Measurements from ENCODE around the gene NPR2. TPM values are rescaled to one million over a fixed set of nuclear protein-coding genes. Genes with fewer than 3 reads are reported as not detected.

NPR2 gene
- total RNA-seq, 4 donors from 2014 or later, result 1.1 to 6.8 (median 4.9) TPM

DNA sequence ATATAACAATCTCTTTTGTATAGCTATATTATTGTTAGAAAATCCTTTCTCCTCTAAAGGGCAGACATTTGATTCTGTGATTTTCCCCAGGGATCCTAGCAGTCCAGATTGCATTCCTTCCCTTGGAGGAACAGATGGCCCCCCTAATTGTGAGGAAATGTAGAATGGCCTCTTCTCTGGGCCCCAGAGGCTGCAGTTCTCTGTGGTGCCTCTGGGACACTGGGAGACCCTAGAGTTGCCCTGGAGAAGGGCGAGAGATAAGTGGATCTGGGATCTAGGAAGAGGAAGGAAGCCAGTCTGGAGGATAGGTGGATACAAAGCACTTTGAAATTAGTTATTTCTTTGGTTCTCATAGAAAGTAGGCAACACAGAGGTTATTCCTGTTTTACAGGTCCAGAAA is 25.3 kb downstream of the NPR2 start:
- H3K27me3 ChIP-seq, result no peaks in the 10 kb centered on the region
- H3K4me1 ChIP-seq, result peaks cover 12 to 30% (median 24%) of the 10 kb centered on the region in 4 donors
- no peak for DNase-seq
- no peak overlapping the region for H3K4me3 ChIP-seq
- TF ChIP-seq EP300 (IDR thresholded peaks at IDR 0.05; ENCODE audit: low read depth), result no peak
- TF ChIP-seq POLR2AphosphoS5 (IDR thresholded peaks at IDR 0.05), result no peak
- TF ChIP-seq, protein P1, sequence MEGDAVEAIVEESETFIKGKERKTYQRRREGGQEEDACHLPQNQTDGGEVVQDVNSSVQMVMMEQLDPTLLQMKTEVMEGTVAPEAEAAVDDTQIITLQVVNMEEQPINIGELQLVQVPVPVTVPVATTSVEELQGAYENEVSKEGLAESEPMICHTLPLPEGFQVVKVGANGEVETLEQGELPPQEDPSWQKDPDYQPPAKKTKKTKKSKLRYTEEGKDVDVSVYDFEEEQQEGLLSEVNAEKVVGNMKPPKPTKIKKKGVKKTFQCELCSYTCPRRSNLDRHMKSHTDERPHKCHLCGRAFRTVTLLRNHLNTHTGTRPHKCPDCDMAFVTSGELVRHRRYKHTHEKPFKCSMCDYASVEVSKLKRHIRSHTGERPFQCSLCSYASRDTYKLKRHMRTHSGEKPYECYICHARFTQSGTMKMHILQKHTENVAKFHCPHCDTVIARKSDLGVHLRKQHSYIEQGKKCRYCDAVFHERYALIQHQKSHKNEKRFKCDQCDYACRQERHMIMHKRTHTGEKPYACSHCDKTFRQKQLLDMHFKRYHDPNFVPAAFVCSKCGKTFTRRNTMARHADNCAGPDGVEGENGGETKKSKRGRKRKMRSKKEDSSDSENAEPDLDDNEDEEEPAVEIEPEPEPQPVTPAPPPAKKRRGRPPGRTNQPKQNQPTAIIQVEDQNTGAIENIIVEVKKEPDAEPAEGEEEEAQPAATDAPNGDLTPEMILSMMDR (IDR thresholded peaks at IDR 0.05), result no peak
- TF ChIP-seq POLR2A (IDR thresholded peaks at IDR 0.05), result no peak
- in situ Hi-C loops (cut with MboI; ENCODE audit: low pct_ligation_motif_present in 1 of 4, low pct_unique_long_range_greater_than_20kb in 1 of 4, low sequenced_read_pairs in 3 of 4), result loop anchor here in 1 of 4 donors (10.0 kb wide), 1 partner anchor 82 kb away; the partner anchor contains the start of genes CREB3 and TLN1
- no peaks in the 10 kb centered on the region for H3K9me3 ChIP-seq
- WGBS, 2 donors (ENCODE audit: low coverage in 1 of 2), result 80 to 82% methylated on average over 1 of the region's 1 CpG
- H3K36me3 ChIP-seq, result no peaks in the 10 kb centered on the region
- no peak overlapping the region for H3K27ac ChIP-seq
- intact Hi-C loops (cut with DNase I; ENCODE audit: low total_unique reads), result no loop called here

DNA sequence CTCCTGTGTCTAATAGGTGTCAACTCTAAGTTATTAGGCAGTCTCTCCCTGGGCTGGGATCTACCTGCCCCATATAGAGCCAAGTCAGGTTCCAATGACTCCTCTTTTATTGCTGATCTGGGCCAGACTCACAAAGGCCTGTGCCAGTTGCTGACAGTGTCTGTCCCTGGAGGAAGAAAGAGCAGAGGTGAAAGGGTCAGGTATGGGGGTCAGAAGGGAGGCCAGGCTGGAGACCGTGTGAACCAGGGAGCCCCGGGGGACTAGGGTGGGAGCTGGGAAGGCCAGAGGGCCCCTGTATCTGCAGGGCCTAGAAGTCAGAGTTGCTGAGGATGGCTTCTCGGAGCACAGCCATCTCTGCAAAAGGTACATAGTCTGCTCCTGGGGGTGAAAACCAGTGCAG is 26.9 kb downstream of the NPR2 start:
- intact Hi-C loops (cut with DNase I; ENCODE audit: low total_unique reads), result no loop called here
- no peaks in the 10 kb centered on the region for H3K27me3 ChIP-seq
- H3K4me1 ChIP-seq, result peaks cover 9 to 16% (median 11%) of the 10 kb centered on the region in 4 donors
- no peaks in the 10 kb centered on the region for H3K9me3 ChIP-seq
- in situ Hi-C loops (cut with MboI; ENCODE audit: low pct_ligation_motif_present in 1 of 4, low pct_unique_long_range_greater_than_20kb in 1 of 4, low sequenced_read_pairs in 3 of 4), result loop anchor here in 1 of 4 donors (10.0 kb wide), 1 partner anchor 84 kb away; the partner anchor contains the start of genes CREB3 and TLN1
- WGBS, 2 donors (ENCODE audit: low coverage in 1 of 2), result 82% methylated on average over 3 of the region's 3 CpGs; no CpG with 5 or more reads in 1 of the 2 donors
- no peak for DNase-seq
- no peak overlapping the region for H3K27ac ChIP-seq
- no peak overlapping the region for H3K4me3 ChIP-seq
- no peaks in the 10 kb centered on the region for H3K36me3 ChIP-seq
- TF ChIP-seq, protein P1 (IDR thresholded peaks at IDR 0.05), result no peak
- no peak for TF ChIP-seq EP300 (IDR thresholded peaks at IDR 0.05; ENCODE audit: low read depth)
- no peak for TF ChIP-seq POLR2AphosphoS5 (IDR thresholded peaks at IDR 0.05)

DNA sequence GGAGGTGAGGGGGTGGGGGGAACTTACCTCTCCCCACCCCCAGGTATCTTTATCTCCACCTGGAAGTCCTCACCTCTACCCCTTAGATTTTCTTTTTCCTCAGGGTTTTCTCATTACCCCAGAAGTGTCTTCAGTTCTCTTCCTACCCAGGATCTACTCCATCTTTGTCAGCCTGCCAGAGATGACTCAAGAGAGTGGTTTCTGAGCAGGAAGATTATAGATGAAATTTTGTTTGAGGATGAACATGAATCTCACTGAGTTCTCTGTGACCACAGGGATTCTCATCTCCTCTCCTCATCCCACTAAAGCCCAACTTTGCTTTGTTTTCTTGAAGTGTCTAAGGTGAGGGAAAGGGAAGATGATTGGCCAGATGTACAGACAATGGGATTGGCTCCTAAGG is 28.7 kb downstream of the NPR2 start:
- H3K27ac ChIP-seq, result no peak overlapping the region
- H3K9me3 ChIP-seq, result no peaks in the 10 kb centered on the region
- no peaks in the 10 kb centered on the region for H3K27me3 ChIP-seq
- peaks cover 0 to 4% (median 0%) of the 10 kb centered on the region in 4 donors for H3K4me1 ChIP-seq
- no peak for TF ChIP-seq POLR2AphosphoS5 (IDR thresholded peaks at IDR 0.05)
- no peak overlapping the region for H3K4me3 ChIP-seq
- no peak for DNase-seq
- no peaks in the 10 kb centered on the region for H3K36me3 ChIP-seq
- intact Hi-C loops (cut with DNase I; ENCODE audit: low total_unique reads) (no loop called here), in situ Hi-C loops (cut with MboI; ENCODE audit: low pct_ligation_motif_present in 1 of 4, low pct_unique_long_range_greater_than_20kb in 1 of 4, low sequenced_read_pairs in 3 of 4) (no loop called here)

DNA sequence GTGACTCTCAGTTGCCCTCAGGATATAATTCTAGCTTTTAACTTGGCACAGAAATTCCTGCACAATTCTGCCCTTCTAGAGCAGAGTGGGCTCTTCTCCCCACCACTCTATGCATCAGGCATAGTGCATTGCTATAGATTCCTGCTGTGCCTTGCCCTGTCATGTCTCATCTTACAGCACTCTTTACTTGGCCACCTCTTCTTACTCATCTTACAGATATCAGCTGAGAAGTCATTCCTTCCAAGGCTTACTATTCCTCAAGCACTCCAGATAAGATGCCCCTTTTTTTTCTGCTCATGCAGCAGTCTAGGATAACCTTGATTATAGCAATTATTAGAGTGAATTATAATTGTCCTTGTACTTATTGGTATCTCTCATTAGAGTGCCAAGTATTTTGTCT is 31.5 kb downstream of the NPR2 start:
- intact Hi-C loops (cut with DNase I; ENCODE audit: low total_unique reads) (no loop called here), in situ Hi-C loops (cut with MboI; ENCODE audit: low pct_ligation_motif_present in 1 of 4, low pct_unique_long_range_greater_than_20kb in 1 of 4, low sequenced_read_pairs in 3 of 4) (no loop called here)
- Histone ChIP-seq H3K27me3 (no peaks in the 10 kb centered on the region), H3K36me3 (no peaks in the 10 kb centered on the region), H3K4me1 (no peaks in the 10 kb centered on the region), H3K27ac (no peak overlapping the region), H3K4me3 (no peak overlapping the region), H3K9me3 (no peaks in the 10 kb centered on the region)
- TF ChIP-seq POLR2A (IDR thresholded peaks at IDR 0.05), result no peak
- TF ChIP-seq EP300 (IDR thresholded peaks at IDR 0.05; ENCODE audit: low read depth), result no peak
- no peak for DNase-seq

DNA sequence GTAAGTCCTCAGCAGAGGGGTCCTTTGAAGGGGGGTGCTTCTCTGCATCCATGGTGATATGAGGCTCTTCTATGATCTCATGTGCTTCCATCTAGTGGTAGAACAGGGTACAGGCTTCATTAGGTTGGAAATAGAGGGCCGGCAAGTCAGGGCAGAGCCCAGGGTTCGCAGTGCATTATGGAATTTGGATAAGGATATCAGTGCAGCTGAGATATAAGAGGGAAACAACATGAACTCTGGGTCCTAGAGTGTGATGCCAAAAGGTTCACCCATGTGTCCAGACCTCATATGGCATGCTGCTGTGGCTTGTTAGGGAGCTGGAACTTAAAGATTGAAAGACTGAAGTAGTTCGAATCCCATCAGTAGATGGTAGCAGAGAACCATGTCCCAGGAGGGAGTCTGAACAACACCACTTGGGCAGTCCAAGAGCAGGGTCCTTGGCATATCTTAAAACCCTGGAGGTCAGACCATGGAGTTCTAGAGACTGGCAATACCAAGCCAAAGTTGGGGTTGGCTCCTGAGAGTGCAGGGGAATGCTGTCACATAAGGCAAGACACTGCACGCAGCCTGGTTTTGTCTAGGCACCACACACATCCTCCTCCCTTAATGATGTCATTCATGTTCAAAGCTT is 34.8 kb downstream of the NPR2 start:
- Histone ChIP-seq H3K4me3 (no peak overlapping the region), H3K36me3 (no peaks in the 10 kb centered on the region), H3K9me3 (no peaks in the 10 kb centered on the region), H3K27ac (no peak overlapping the region), H3K27me3 (no peaks in the 10 kb centered on the region), H3K4me1 (peaks cover 3 to 22% (median 17%) of the 10 kb centered on the region in 4 donors)
- no peak for DNase-seq
- 27 to 28% methylated on average over 3 to 4 of the region's 4 CpGs for WGBS, 2 donors (ENCODE audit: low coverage in 1 of 2)
- TF ChIP-seq, protein P1 (IDR thresholded peaks at IDR 0.05), result peak; percentile 71 to 88 (median 81)
- TF ChIP-seq POLR2AphosphoS5 (IDR thresholded peaks at IDR 0.05) (no peak), EP300 (IDR thresholded peaks at IDR 0.05; ENCODE audit: low read depth) (no peak)
- in situ Hi-C loops (cut with MboI; ENCODE audit: low pct_ligation_motif_present in 1 of 4, low pct_unique_long_range_greater_than_20kb in 1 of 4, low sequenced_read_pairs in 3 of 4), result no loop called here
- intact Hi-C loops (cut with DNase I; ENCODE audit: low total_unique reads), result no loop called here

Data from transverse colon (tissue), 4 donors.